ENCODE measurements around the gene COL9A3.

GRCh38 chr20:62839261-62839660 is 22.4 kb downstream of the COL9A3 start:
- TF ChIP-seq, protein P1, sequence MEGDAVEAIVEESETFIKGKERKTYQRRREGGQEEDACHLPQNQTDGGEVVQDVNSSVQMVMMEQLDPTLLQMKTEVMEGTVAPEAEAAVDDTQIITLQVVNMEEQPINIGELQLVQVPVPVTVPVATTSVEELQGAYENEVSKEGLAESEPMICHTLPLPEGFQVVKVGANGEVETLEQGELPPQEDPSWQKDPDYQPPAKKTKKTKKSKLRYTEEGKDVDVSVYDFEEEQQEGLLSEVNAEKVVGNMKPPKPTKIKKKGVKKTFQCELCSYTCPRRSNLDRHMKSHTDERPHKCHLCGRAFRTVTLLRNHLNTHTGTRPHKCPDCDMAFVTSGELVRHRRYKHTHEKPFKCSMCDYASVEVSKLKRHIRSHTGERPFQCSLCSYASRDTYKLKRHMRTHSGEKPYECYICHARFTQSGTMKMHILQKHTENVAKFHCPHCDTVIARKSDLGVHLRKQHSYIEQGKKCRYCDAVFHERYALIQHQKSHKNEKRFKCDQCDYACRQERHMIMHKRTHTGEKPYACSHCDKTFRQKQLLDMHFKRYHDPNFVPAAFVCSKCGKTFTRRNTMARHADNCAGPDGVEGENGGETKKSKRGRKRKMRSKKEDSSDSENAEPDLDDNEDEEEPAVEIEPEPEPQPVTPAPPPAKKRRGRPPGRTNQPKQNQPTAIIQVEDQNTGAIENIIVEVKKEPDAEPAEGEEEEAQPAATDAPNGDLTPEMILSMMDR (IDR thresholded peaks at IDR 0.05): no peak
- no peak for TF ChIP-seq POLR2A (IDR thresholded peaks at IDR 0.05)
